Measurements from ENCODE around the gene NKIRAS2. TPM values are rescaled to one million over a fixed set of nuclear protein-coding genes. Genes with fewer than 3 reads are reported as not detected.

Gene NKIRAS2
- total RNA-seq, 1 experiment from 2014 or later: 65.5 TPM

DNA sequence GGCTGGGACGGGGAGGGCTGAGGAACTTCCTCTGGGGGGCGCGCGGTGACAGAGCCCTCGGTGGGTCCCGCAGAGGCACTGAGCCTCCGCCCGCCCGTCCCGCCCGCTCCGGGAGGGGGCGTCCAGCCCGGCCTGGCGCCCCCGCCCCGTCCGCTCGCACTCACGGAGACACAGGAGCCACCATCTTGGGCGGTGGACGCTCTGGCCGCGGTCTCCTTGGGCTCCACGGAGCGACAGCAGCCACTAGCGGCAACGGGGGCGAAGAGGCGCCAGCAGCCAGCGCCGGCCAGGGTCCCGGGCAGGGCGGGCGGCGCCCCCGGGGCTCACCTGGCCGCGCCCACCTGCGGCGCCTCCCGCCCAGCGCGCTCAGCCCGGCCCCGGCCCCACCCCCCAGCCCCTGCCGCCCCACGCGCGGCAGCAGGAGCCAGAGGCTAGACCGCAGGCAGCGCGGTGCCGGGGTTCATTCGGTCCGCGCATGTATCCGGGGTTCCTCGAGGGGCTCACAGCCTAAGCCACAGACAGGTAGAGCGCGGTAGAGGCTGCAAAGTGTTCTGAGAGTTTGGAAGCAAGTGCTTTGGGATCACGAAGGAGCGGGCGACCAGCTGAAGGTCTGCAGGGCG lies 30.6 kb downstream of the NKIRAS2 start, which contains the start of gene C17orf113:
TSS of gene C17orf113 (minus strand) at position 209 of the 620 bp plus-strand sequence. CDS start 7,225 bp downstream, outside the sequence.
- DNase-seq (ENCODE audit: low spot score): peak; percentile 68
- in situ Hi-C loops (cut with HindIII; ENCODE audit: low sequenced_read_pairs): no loop called here

DNA sequence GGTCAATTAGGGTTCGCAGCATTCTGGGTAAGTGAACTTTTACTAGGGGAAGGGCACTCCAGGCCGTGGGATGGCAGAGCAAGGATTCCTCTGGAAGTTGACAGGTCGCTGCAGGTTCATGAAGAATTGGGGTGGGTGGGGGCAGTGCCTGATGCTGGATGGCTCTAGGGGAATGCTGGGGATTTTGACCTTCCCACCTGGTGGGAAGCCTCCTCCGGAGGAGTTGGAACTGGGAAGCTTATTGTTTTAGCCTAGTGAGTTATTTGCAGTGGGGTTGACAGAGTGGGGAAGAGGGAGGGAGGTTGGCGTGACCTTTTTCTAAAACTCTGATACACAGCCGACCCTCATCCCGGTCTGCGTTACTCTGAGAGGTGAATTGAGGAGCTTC lies 31.1 kb downstream of the NKIRAS2 start:
- no peak for DNase-seq (ENCODE audit: low spot score)
- in situ Hi-C loops (cut with HindIII; ENCODE audit: low sequenced_read_pairs): no loop called here

DNA sequence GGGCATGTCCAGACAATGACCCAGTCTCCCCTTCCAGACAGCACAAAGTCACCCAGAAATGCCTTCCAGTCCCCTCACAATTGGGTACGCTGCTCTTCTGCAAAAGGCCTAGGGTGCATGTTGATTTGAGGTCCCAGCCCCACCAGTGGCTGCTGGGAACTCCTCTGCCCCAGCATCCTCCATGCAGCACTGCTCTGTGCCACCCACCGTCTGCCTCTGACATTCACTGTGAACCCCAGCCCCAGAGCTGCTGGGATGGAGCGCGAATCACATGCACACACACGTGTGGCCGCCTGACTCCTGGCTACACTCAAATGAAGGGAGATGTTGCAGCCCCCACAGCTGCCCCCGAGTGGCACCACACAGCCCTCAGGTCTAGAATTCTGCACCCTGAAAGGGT lies 31.8 kb downstream of the NKIRAS2 start:
- no peak for DNase-seq (ENCODE audit: low spot score)
- in situ Hi-C loops (cut with HindIII; ENCODE audit: low sequenced_read_pairs): no loop called here

GRCh38 chr17:42052346-42052877 lies 32.5 kb downstream of the NKIRAS2 start:
- no peak for DNase-seq (ENCODE audit: low spot score)
- in situ Hi-C loops (cut with HindIII; ENCODE audit: low sequenced_read_pairs): no loop called here

DNA sequence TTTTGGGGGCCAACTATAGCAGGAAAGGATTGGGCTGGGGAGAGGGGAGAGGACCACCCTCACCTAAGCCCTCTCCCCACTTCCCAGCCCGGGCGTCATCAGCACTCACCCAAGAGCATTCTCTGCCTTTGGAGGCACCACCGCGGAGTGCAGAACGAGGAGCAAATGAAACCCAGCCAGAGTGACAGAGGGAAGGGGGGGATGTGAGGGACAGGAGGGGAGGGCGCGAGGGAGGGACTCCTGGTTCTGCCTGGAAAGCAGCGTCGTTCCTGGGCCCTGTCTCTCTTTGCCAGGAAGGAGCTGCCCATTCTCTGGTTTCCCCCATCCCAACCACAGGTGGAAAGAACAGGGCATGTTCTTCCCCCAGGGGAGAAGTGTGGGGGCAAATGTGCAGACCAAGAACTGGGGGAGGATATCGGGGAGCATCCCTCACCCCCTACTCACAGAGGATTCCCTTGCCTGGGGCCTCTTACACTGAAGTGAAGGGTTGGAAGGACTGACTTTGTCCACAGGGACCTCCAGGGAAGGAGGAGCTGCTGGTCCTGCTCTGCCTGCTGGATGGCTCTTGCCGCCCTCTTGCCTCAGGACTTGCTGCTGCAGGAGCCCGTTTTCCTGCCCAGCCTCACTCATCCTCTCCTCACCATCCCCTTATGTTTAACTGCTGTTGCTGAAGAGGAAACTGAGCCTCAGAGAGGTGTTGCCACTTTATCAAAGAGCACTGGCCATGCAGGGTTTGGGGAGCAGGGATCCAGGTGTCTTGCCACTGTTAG lies 34.0 kb downstream of the NKIRAS2 start:
- in situ Hi-C loops (cut with HindIII; ENCODE audit: low sequenced_read_pairs): no loop called here

GRCh38 chr17:42055027-42055426 lies 35.1 kb downstream of the NKIRAS2 start:
- in situ Hi-C loops (cut with HindIII; ENCODE audit: low sequenced_read_pairs): no loop called here
- DNase-seq (ENCODE audit: low spot score): no peak

More for the DNA sequence above, 34.0 kb downstream of the NKIRAS2 start:
- no peak for DNase-seq (ENCODE audit: low spot score)

- no peak for DNase-seq (ENCODE audit: low spot score)
- in situ Hi-C loops (cut with HindIII; ENCODE audit: low sequenced_read_pairs): no loop called here
Measured at GRCh38 chr17:42055496-42055895, 35.6 kb downstream of the NKIRAS2 start.

- no peak for DNase-seq (ENCODE audit: low spot score)
- in situ Hi-C loops (cut with HindIII; ENCODE audit: low sequenced_read_pairs): no loop called here
Measured at GRCh38 chr17:42056635-42057034, 36.7 kb downstream of the NKIRAS2 start.

GRCh38 chr17:42058063-42058462 lies 38.2 kb downstream of the NKIRAS2 start:
- in situ Hi-C loops (cut with HindIII; ENCODE audit: low sequenced_read_pairs): no loop called here

DNA sequence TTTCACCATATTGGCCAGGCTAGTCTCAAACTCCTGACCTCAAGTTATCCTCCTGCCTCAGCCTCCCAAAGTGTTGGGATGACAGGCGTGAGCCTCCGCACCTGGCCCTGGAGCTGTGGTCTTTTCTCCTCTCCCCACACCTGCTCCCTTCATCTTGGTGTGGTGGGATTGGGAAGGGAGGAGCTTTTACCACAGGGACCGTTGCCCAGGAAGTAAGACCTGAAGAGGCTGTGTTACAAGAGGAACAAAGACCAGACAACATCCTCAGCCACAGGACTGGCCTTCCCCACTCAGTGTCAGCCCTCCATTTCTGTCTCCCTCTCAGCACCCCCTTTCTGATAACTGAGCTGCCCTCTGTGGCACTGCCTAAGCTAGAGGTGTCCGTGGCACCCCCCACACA lies 39.9 kb downstream of the NKIRAS2 start:
- in situ Hi-C loops (cut with HindIII; ENCODE audit: low sequenced_read_pairs): no loop called here

More at GRCh38 chr17:42058063-42058462, 38.2 kb downstream of the NKIRAS2 start:
- no peak for DNase-seq (ENCODE audit: low spot score)

GRCh38 chr17:42060231-42060630 lies 40.3 kb downstream of the NKIRAS2 start:
- in situ Hi-C loops (cut with HindIII; ENCODE audit: low sequenced_read_pairs): no loop called here
- DNase-seq (ENCODE audit: low spot score): no peak

More for the DNA sequence above, 39.9 kb downstream of the NKIRAS2 start:
- no peak for DNase-seq (ENCODE audit: low spot score)

GRCh38 chr17:42061646-42062487 lies 42.0 kb downstream of the NKIRAS2 start:
- no peak for DNase-seq (ENCODE audit: low spot score)
- in situ Hi-C loops (cut with HindIII; ENCODE audit: low sequenced_read_pairs): no loop called here

DNA sequence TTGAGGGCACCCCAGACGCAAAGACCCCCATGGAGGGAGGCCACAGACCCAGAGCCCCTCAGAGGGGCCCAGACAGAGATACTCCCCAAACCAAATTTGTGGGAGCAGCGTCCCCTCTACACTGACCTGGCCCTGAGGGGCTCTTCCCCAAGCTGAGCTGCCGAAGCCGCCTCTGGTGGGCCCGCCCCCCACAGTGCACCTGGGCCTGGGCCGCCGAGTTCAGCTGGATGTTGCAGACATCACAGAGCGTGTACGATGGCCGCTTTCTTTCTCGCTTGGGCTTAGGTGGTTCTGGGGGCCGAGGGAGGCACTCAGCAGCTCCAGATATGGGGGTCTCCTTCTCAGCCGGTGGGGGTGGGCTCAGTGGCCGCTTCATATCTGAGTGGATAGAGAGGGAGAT lies 42.8 kb downstream of the NKIRAS2 start:
- in situ Hi-C loops (cut with HindIII; ENCODE audit: low sequenced_read_pairs): no loop called here
- DNase-seq (ENCODE audit: low spot score): no peak

DNA sequence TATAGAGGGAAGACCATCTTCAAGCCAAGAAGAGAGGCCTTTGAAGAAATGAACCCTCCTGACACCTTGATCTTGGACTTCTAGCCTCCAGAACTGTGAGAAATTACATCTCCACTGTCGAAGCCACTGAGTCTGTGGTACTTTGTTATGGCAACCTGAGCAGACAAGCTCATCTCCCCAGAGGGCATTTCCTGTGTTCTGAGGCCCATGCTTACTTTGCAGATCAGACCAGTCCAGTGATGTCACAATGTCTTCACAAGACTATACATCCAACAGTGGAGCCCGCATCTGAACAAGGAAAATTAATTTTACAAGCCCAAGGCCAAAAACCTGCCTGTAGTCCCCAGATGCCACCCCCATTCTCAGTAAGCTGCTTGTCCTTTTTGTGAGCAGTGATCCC lies 45.3 kb downstream of the NKIRAS2 start:
- DNase-seq (ENCODE audit: low spot score): no peak
- in situ Hi-C loops (cut with HindIII; ENCODE audit: low sequenced_read_pairs): no loop called here

DNA sequence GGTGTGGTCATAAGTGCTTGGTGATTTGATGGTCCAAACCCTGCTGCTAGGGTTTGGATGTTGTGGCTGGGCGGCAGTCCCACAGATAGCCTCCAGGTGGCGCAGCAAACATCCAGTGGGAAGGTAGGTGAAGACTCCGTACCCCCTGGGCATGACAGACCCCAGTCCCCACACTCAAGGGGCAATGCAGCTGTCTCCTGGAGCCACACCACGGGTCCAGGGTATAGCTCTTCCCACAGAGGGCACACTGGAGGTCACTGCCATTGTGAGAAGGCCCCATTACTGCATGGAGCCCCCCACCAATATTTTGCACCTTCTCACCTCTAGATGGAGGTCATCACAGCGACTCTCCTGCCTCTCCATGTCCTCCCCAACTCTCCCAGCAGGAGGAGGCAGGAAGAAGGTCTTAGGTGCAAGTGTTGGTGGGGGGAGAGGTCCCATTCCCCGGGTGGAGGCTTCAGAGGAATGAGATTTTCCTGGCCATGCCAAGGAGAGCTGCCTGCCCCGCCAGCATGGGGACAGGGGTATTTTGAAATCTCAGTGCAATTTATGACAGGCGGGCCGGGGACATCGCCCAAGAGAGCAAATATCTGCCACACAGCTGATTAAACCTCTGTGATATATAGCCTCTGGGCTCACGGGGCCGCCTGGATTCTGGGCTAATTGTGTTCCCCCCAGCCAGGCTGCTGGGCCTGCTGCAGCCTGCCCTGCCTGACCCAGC lies 47.6 kb downstream of the NKIRAS2 start:
- peak; percentile 50 for DNase-seq (ENCODE audit: low spot score)
- in situ Hi-C loops (cut with HindIII; ENCODE audit: low sequenced_read_pairs): no loop called here

DNA sequence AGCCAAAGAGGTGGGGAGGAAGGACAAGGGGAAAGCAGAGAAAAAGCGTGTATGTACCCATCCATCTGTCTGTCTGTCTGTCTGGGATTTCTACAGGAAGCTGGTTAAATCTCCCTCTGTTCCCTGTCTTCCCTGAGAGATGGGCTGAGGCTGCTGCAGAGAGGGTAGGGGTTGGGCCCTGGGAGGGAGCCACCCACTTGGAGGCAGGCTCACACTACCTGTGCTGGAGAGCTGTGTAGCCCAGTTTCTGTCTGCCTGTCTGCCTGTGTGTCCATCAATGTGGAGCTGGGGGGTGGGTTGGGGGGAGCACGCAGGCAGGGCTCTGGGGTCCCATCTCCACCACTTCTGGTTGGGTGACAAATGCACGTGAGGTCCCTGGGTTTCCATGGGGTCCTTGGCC lies 49.1 kb downstream of the NKIRAS2 start:
- in situ Hi-C loops (cut with HindIII; ENCODE audit: low sequenced_read_pairs): no loop called here
- DNase-seq (ENCODE audit: low spot score): no peak

GRCh38 chr17:42071810-42072209 lies 51.9 kb downstream of the NKIRAS2 start:
- DNase-seq (ENCODE audit: low spot score): no peak
- in situ Hi-C loops (cut with HindIII; ENCODE audit: low sequenced_read_pairs): no loop called here

DNA sequence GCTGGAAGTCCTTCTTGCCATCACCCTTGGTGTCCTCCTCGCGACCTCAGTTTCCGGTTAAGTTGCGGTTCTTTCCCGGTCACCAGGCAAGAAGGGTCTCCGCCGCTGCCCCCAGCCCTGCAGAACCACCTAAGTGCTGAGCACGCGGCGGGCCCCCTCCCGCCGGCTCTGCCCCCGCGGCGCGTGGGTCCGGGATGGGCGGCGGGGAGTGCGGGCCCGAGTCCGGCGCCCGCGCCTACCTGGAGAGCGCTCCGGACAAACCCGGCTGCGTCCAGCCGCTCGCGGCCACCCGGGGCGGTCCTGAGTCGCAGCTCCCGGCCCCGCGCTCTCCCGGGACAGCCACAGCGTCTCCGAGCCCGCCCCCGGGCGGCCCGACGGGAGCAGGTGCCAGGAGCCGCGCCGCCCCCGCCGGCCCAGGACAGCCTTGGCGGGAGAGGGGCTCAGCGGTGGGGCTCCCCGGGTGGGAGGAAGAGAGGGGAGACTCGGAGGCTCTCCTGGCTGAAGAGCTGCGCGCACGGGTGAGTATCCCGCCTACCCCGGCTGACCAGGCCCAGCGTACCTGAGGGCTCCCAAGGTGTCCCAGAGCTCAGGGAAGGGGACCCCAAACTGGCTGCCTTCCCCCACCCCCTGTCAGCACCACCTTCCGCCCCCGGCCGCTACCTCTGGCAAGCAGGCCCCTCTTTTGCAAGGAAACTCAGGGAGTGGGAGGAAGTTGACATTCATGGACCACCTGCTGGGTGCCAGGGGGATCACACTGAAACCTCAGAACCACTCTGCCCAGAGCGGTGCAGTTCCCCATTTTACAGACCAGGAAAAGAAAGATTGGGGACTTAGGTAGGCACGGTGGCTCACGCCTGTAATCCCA lies 52.7 kb downstream of the NKIRAS2 start:
- no peak for DNase-seq (ENCODE audit: low spot score)
- in situ Hi-C loops (cut with HindIII; ENCODE audit: low sequenced_read_pairs): no loop called here
